H1 (cell line): ENCODE data around the gene APOO. TPM values are rescaled to one million over a fixed set of nuclear protein-coding genes. Genes with fewer than 3 reads are reported as not detected.
"Not testable (repeated sequence)": the region's sequence is repeated elsewhere in the genome, so short reads cannot be mapped to it uniquely, and the experiment has no call there.

Experiments
- CTCF ChIA-PET: fragments of 300-600 bp; sonication (Branson Sonifier 250); formaldehyde crosslinking; loops from one replicate; lab custom pipeline; 2021; ENCODE audit not compliant: partially characterized antibody; lab: Charles Lee
- POLR2A ChIA-PET: fragments of 300-600 bp; sonication (Branson Sonifier 250); formaldehyde crosslinking; loops from one replicate; lab custom pipeline; 2021; ENCODE audit warnings: inconsistent platforms; ENCODE audit not compliant: partially characterized antibody; lab: Charles Lee
- DNase-seq, 2 experiments: peaks; one replicate each; pipeline versions ENCODE4 v3.0.0 to v3.0.0-alpha.2; 2010 to 2022; ENCODE audit warnings: low spot score in 2 of 2, low read depth in 1 of 2, mixed read lengths in 1 of 2
- FAIRE-seq: peaks from 2 replicates; lab custom pipeline; 2011; peaks lifted over from hg19 to GRCh38; lab: Jason Lieb, UNC
- H2AFZ ChIP-seq: 2 replicates; pipeline ENCODE4 v1.8.1; 2012; ENCODE audit warnings: low read length, inconsistent platforms
- H2AK5ac ChIP-seq: 2 replicates; pipeline ENCODE4 v1.6.1; 2013; ENCODE audit warnings: low read depth, low read length
- H2BK120ac ChIP-seq: replicated peaks from 2 replicates; pipeline ENCODE3; 2013; ENCODE audit warnings: low read depth, low read length, inconsistent platforms
- H2BK12ac ChIP-seq: 2 replicates; pipeline ENCODE4 v1.6.1; 2013; ENCODE audit warnings: low read depth, low read length
- H2BK15ac ChIP-seq: 2 replicates; pipeline ENCODE4 v1.6.1; 2013; ENCODE audit warnings: low read length
- H2BK20ac ChIP-seq: 2 replicates; pipeline ENCODE4 v1.6.1; 2013; ENCODE audit warnings: low read length
- H2BK5ac ChIP-seq: 2 replicates; pipeline ENCODE4 v1.6.1; 2013; ENCODE audit warnings: low read depth, low read length
- H3K14ac ChIP-seq: 2 replicates; pipeline ENCODE4 v1.6.1; 2013; ENCODE audit warnings: inconsistent platforms; ENCODE audit not compliant: insufficient read length
- H3K18ac ChIP-seq: 2 replicates; pipeline ENCODE4 v1.6.1; 2013; ENCODE audit warnings: low read length; ENCODE audit errors: extremely low read depth
- H3K23ac ChIP-seq: 2 replicates; pipeline ENCODE4 v1.6.1; 2013; ENCODE audit warnings: inconsistent platforms; ENCODE audit not compliant: insufficient read length
- H3K23me2 ChIP-seq: 2 replicates; pipeline ENCODE4 v1.6.1; 2013; ENCODE audit warnings: low read depth, low read length
- H3K27ac ChIP-seq: 2 replicates; pipeline ENCODE4 v1.6.1; 2011; ENCODE audit warnings: low read depth, low read length, inconsistent platforms
- H3K27me3 ChIP-seq, 4 experiments: replicated peaks in 1 of 4; 1 replicate in 1 of 4; 2 replicates in 3 of 4; pipeline versions ENCODE4 v1.6.1 to v1.8.1; 2011 to 2013; ENCODE audit warnings: low read length in 3 of 4, mild to moderate bottlenecking in 3 of 4, inconsistent platforms in 2 of 4, mixed read lengths in 2 of 4, moderate library complexity in 1 of 4; ENCODE audit not compliant: control insufficient read depth in 3 of 4, insufficient read depth in 3 of 4; ENCODE audit errors: extremely low read depth in 1 of 4
- H3K36me3 ChIP-seq, 4 experiments: 2 replicates each; pipeline versions ENCODE4 v1.6.1 to v1.8.1; 2011 to 2013; ENCODE audit warnings: mild to moderate bottlenecking in 4 of 4, low read length in 3 of 4, moderate library complexity in 2 of 4, control low read depth in 1 of 4, inconsistent platforms in 1 of 4; ENCODE audit not compliant: insufficient read depth in 4 of 4, control insufficient read depth in 2 of 4
- H3K4ac ChIP-seq: replicated peaks from 2 replicates; pipeline ENCODE3; 2013; ENCODE audit warnings: low read length, low read depth, mixed read lengths, inconsistent platforms; ENCODE audit not compliant: insufficient read length
- H3K4me1 ChIP-seq, 4 experiments: replicated peaks in 1 of 4; 1 replicate in 1 of 4; 2 replicates in 3 of 4; pipeline versions ENCODE4 v1.6.1 to v1.8.1; 2011 to 2013; ENCODE audit warnings: low read length in 3 of 4, inconsistent platforms in 2 of 4, mixed read lengths in 1 of 4; ENCODE audit not compliant: insufficient read depth in 4 of 4, control insufficient read depth in 3 of 4
- H3K4me2 ChIP-seq, 2 experiments: 2 replicates each; pipeline versions ENCODE4 v1.6.1 to v1.8.1; 2011 to 2013; ENCODE audit warnings: low read depth in 2 of 2, low read length in 2 of 2, control low read depth in 1 of 2, inconsistent platforms in 1 of 2, mild to moderate bottlenecking in 1 of 2; ENCODE audit not compliant: insufficient read depth in 1 of 2
- H3K4me3 ChIP-seq, 4 experiments: fragments of 200-600, 300-600 bp in 1 of 4; sonication (generic), shearing (Covaris generic), sonication (Bioruptor Twin) in 1 of 4; 2 replicates each; pipeline versions ENCODE4 v1.5.1 to v1.8.1; 2011 to 2016; ENCODE audit warnings: low read length in 4 of 4, low read depth in 3 of 4, control low read depth in 2 of 4, inconsistent platforms in 2 of 4, mild to moderate bottlenecking in 2 of 4, mixed read lengths in 1 of 4, moderate library complexity in 1 of 4; ENCODE audit not compliant: insufficient read depth in 2 of 4; ENCODE audit errors: extremely low read depth in 1 of 4
- H3K56ac ChIP-seq: replicated peaks from 2 replicates; pipeline ENCODE3; 2013; ENCODE audit warnings: low read depth, mild to moderate bottlenecking, mixed read lengths, low read length, inconsistent platforms; ENCODE audit not compliant: insufficient read length
- H3K79me1 ChIP-seq: 2 replicates; pipeline ENCODE4 v1.6.1; 2013; ENCODE audit warnings: low read depth, low read length, control low read depth
- H3K79me2 ChIP-seq, 2 experiments: 2 replicates each; pipeline versions ENCODE4 v1.6.1 to v1.8.1; 2012 to 2013; ENCODE audit warnings: low read length in 2 of 2, mild to moderate bottlenecking in 2 of 2, inconsistent platforms in 1 of 2; ENCODE audit not compliant: insufficient read depth in 2 of 2, control insufficient read depth in 1 of 2
- H3K9ac ChIP-seq, 4 experiments: replicated peaks in 1 of 4; 1 replicate in 1 of 4; 2 replicates in 3 of 4; pipeline versions ENCODE4 v1.6.1 to v1.8.1; 2011 to 2013; ENCODE audit warnings: low read depth in 3 of 4, low read length in 3 of 4, control low read depth in 2 of 4, mild to moderate bottlenecking in 2 of 4, moderate library complexity in 2 of 4, inconsistent platforms in 1 of 4; ENCODE audit errors: extremely low read depth in 1 of 4
- H3K9me3 ChIP-seq, 2 experiments: 2 replicates each; pipeline versions ENCODE4 v1.6.1 to v1.8.1; 2012 to 2013; ENCODE audit warnings: mild to moderate bottlenecking in 2 of 2, moderate library complexity in 2 of 2, control low read depth in 1 of 2, inconsistent platforms in 1 of 2, low read depth in 1 of 2, low read length in 1 of 2, mixed read lengths in 1 of 2; ENCODE audit not compliant: insufficient read depth in 2 of 2
- H4K20me1 ChIP-seq, 2 experiments: replicated peaks in 1 of 2; 2 replicates each; pipeline versions ENCODE3 to v1.8.1; 2011 to 2013; ENCODE audit warnings: inconsistent platforms in 2 of 2, low read length in 2 of 2, mild to moderate bottlenecking in 1 of 2; ENCODE audit not compliant: insufficient read depth in 2 of 2, control insufficient read depth in 1 of 2
- H4K5ac ChIP-seq: 2 replicates; pipeline ENCODE4 v1.6.1; 2013; ENCODE audit warnings: low read length, low read depth, mixed read lengths, inconsistent platforms; ENCODE audit not compliant: insufficient read length
- H4K8ac ChIP-seq: 2 replicates; pipeline ENCODE4 v1.8.0; 2013; ENCODE audit warnings: mild to moderate bottlenecking, moderate library complexity, low read length, inconsistent platforms; ENCODE audit not compliant: insufficient read depth; ENCODE audit errors: extremely low read depth
- H4K91ac ChIP-seq: replicated peaks from 2 replicates; pipeline ENCODE3; 2013; ENCODE audit warnings: low read length, mixed read lengths, inconsistent platforms; ENCODE audit not compliant: insufficient read length
- ATF3 ChIP-seq: IDR thresholded peaks from 2 replicates; pipeline ENCODE4 v1.6.1; 2011; ENCODE audit warnings: low read depth, mild to moderate bottlenecking, low read length; ENCODE audit not compliant: insufficient read depth
- BRCA1 ChIP-seq: IDR thresholded peaks from 2 replicates; pipeline ENCODE4 v1.6.1; 2012; ENCODE audit warnings: low read depth, low read length, improper control_type of control experiment
- FOSL1 ChIP-seq: IDR thresholded peaks from 2 replicates; pipeline ENCODE4 v1.6.1; 2011; ENCODE audit warnings: mild to moderate bottlenecking, low read depth, low read length, moderate library complexity; ENCODE audit not compliant: insufficient read depth
- MAX ChIP-seq: IDR thresholded peaks from 2 replicates; pipeline ENCODE4 v1.6.1; 2012; ENCODE audit warnings: inconsistent platforms
- NRF1 ChIP-seq: IDR thresholded peaks from 2 replicates; pipeline ENCODE4 v1.6.1; 2011; ENCODE audit warnings: mild to moderate bottlenecking, low read depth, low read length, improper control_type of control experiment
- PHF8 ChIP-seq: fragments of 200-600 bp; sonication (generic); conservative IDR thresholded peaks from 2 replicates; pipeline ENCODE4 v1.7.1; 2012; ENCODE audit warnings: low read depth, mild to moderate bottlenecking, inconsistent platforms, low read length, moderate library complexity
- SUZ12 ChIP-seq: fragments of 200-600 bp; sonication (generic); IDR thresholded peaks from 2 replicates; pipeline ENCODE4 v1.6.1; 2012; ENCODE audit warnings: mild to moderate bottlenecking, inconsistent platforms, low read length, moderate library complexity, mixed read lengths
- WGBS, 2 experiments: shearing (Covaris generic) in 1 of 2; methylation state at CpG; one replicate each; pipeline versions ENCODE4 v1.1.6 to v1.1.7; 2013 to 2015; ENCODE audit warnings: low lambda C conversion rate in 2 of 2, mixed read lengths in 2 of 2, inconsistent platforms in 1 of 2, low coverage in 1 of 2, missing lambda C conversion rate in 1 of 2; ENCODE audit not compliant: insufficient replicate concordance in 2 of 2, insufficient coverage in 1 of 2, insufficient read length in 1 of 2; ENCODE audit errors: extremely low coverage in 1 of 2, missing lambda C conversion rate in 1 of 2; 5-methylcytosine and 5-hydroxymethylcytosine counted together
- polyA plus RNA-seq, 7 experiments: library from polyadenylated mRNA; depleted of rRNA in 3 of 7; stranded (reverse) in 5 of 7; unstranded in 2 of 7; fragments of >200 nt in 5 of 7; fragments of 200-250 nt in 2 of 7; gene quantifications; 1 replicate in 5 of 7; 2 replicates in 1 of 7; 4 replicates in 1 of 7; pipeline versions ENCODE4 v1.2.1 to v1.2.3, GENCODE V29; 2011 to 2013; ENCODE audit warnings: missing spikeins in 2 of 7, mixed read lengths in 2 of 7
- total RNA-seq: library from RNA; stranded (reverse); fragmentation: NEBNext Ultra II Directional; extraction: Animal tissue kit (Norgen Biotek cat#: 25700); gene quantifications from 2 replicates; pipeline ENCODE4 v1.2.1, GENCODE V29; 2021

Gene APOO
- total and polyA plus RNA-seq, 2 of the 8 experiments (the other 6 are each of a cell fraction or from before 2014, with no cell fraction given), result 25.7 to 45.0 TPM

- TF ChIP-seq FOSL1 (no peak), SUZ12 (no peak), ATF3 (no peak), BRCA1 (no peak), MAX (no peak), PHF8 (no peak), NRF1 (no peak)
Measured at GRCh38 chrX:23864742-23865326, 42.9 kb downstream of the APOO start (continued).

GRCh38 chrX:23861952-23862351, 45.8 kb downstream of the APOO start:
- CTCF ChIA-PET, result interaction anchor here (0.9 kb wide), 1 partner anchor 146 kb away, joined by 3 read pairs; no protein-coding TSS in a partner anchor
- H3K18ac ChIP-seq, result not testable (repeated sequence)
- WGBS, 2 experiments, result 81% methylated on average over 2 of the region's 2 CpGs; no CpG with 5 or more reads in 1 of the 2 experiments

More at GRCh38 chrX:23861952-23862351, 45.8 kb downstream of the APOO start:
- DNase-seq, H2AFZ ChIP-seq, H2AK5ac ChIP-seq, H3K4me2 ChIP-seq, H4K91ac ChIP-seq, H2BK15ac ChIP-seq, H2BK12ac ChIP-seq, POLR2A ChIA-PET, H3K56ac ChIP-seq, H3K14ac ChIP-seq, H3K9me3 ChIP-seq, H4K5ac ChIP-seq, H4K8ac ChIP-seq, H2BK20ac ChIP-seq, H3K9ac ChIP-seq, H3K36me3 ChIP-seq, H3K79me1 ChIP-seq, H3K27me3 ChIP-seq, FAIRE-seq, H3K4me1 ChIP-seq, H3K79me2 ChIP-seq, H4K20me1 ChIP-seq, H3K23me2 ChIP-seq, H3K23ac ChIP-seq, H3K4me3 ChIP-seq, H2BK120ac ChIP-seq, H3K27ac ChIP-seq, H3K4ac ChIP-seq, H2BK5ac ChIP-seq: not testable (repeated sequence)
